ENCODE data around the gene REEP3.

REEP3 gene

GRCh38 chr10:63666836-63667383 lies 145.7 kb downstream of the REEP3 start:
- DNase-seq (ENCODE audit: low read depth): peak; percentile 90

- DNase-seq (ENCODE audit: low read depth): no peak
These were observed 146.6 kb downstream of the REEP3 start for GRCh38 chr10:63667596-63668480.

GRCh38 chr10:63670291-63670898 lies 149.2 kb downstream of the REEP3 start:
- DNase-seq (ENCODE audit: low read depth): no peak

- peak; percentile 75 for DNase-seq (ENCODE audit: low read depth)
These were observed 150.2 kb downstream of the REEP3 start for GRCh38 chr10:63671317-63671937.

- DNase-seq (ENCODE audit: low read depth): no peak
These were observed 151.3 kb downstream of the REEP3 start for GRCh38 chr10:63672491-63672890.

- no peak for DNase-seq (ENCODE audit: low read depth)
These were observed 152.0 kb downstream of the REEP3 start for GRCh38 chr10:63673246-63673645.

GRCh38 chr10:63673846-63674245 lies 152.6 kb downstream of the REEP3 start:
- no peak for DNase-seq (ENCODE audit: low read depth)

All from GM04503 (cell line).